Fibroblast of pulmonary artery (primary cell): ENCODE measurements around the gene PDK3.
A peak's percentile ranks its signal among the peaks of the same experiment; 100 is the strongest.

ENCODE experiments used
- DNase-seq: peaks from one replicate; pipeline ENCODE4 v3.0.0-alpha.2; 2010; ENCODE audit warnings: low read depth
- H3K4me3 ChIP-seq: replicated peaks from 2 replicates; pipeline ENCODE4 v1.5.1; 2011; ENCODE audit warnings: low read depth, mild to moderate bottlenecking, control low read depth, low read length, moderate library complexity
- CTCF ChIP-seq: IDR thresholded peaks from 2 replicates; pipeline ENCODE4 v1.5.1; 2011; ENCODE audit warnings: mild to moderate bottlenecking, control low read depth, low read length, inconsistent platforms; ENCODE audit errors: missing control alignments

The PDK3 gene

GRCh38 chrX:24426921-24427746 is 38.0 kb upstream of the PDK3 start:
- DNase-seq, result peak; percentile 2
- no peak for TF ChIP-seq CTCF
- no peak overlapping the region for H3K4me3 ChIP-seq

- H3K4me3 ChIP-seq, result no peak overlapping the region
- no peak for DNase-seq
- no peak for TF ChIP-seq CTCF
Observed at GRCh38 chrX:24427747-24428019, 37.4 kb upstream of the PDK3 start.

GRCh38 chrX:24428516-24428915 is 36.6 kb upstream of the PDK3 start:
- DNase-seq, result no peak
- no peak for TF ChIP-seq CTCF
- no peak overlapping the region for H3K4me3 ChIP-seq

- no peak for TF ChIP-seq CTCF
- DNase-seq, result no peak
- no peak overlapping the region for H3K4me3 ChIP-seq
Observed at GRCh38 chrX:24435060-24435459, 30.0 kb upstream of the PDK3 start.

- TF ChIP-seq CTCF, result no peak
- no peak for DNase-seq
- no peak overlapping the region for H3K4me3 ChIP-seq
Observed at GRCh38 chrX:24443918-24444317, 21.2 kb upstream of the PDK3 start.

- no peak for DNase-seq
- H3K4me3 ChIP-seq, result no peak overlapping the region
- no peak for TF ChIP-seq CTCF
Observed at GRCh38 chrX:24444645-24445044, 20.4 kb upstream of the PDK3 start.

- no peak for DNase-seq
- no peak overlapping the region for H3K4me3 ChIP-seq
- no peak for TF ChIP-seq CTCF
Observed at GRCh38 chrX:24448762-24449250, 16.3 kb upstream of the PDK3 start.
